ENCODE results near the gene MRM3.

- TF ChIP-seq CTCF (IDR thresholded peaks at IDR 0.05; ENCODE audit: low read depth, low read length) (no peak), EZH2phosphoT487 (IDR thresholded peaks at IDR 0.05; ENCODE audit: low read depth) (no peak)
These were observed 46.6 kb downstream of the MRM3 start for GRCh38 chr17:828761-829160.
